MV-4-11 (cell line): ENCODE results near the gene MYO1B.

Source experiments
- DNase-seq: peaks from one replicate; lab custom pipeline; 2025; lab: John Stamatoyannopoulos, UW

The MYO1B gene

DNA sequence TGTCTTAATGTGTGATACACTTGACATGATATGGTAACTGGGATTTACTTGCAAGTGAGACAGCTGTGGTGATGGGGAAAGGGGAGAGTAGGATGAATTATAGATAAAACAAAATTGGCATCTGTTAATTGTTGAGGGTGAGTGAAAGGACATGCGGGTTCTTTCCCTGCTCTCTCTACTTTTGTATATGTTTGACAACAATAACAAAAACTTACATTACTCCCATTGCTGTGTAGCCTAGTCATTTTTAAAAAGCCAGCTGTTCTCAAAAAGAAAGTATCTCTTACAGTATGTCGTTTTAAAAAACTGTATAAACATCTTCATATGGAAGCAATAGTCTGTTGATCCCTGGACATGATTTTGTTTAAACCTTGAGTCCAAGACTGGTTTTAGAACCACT, 117.6 kb downstream of the MYO1B start:
- DNase-seq, result no peak

DNA sequence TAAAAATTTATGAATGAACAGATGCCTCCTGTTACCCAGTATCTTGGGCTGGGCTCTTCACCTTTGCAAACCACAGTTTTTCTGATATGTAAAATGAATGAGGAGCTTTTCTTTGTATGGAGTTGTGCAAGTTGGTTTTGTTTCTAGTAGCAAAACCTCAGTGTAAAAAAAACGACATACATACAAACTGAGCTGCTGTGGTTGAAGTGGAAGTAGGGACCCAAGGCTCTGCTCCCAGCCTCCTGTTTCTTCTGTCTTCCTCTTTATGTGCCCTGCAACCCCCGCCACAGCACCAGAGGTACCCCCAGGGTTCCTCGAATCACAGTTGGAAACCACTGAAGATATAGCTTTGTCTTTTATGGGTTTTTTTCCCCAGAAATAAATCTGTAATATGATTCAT, 118.1 kb downstream of the MYO1B start:
- peak; percentile 75 for DNase-seq

DNA sequence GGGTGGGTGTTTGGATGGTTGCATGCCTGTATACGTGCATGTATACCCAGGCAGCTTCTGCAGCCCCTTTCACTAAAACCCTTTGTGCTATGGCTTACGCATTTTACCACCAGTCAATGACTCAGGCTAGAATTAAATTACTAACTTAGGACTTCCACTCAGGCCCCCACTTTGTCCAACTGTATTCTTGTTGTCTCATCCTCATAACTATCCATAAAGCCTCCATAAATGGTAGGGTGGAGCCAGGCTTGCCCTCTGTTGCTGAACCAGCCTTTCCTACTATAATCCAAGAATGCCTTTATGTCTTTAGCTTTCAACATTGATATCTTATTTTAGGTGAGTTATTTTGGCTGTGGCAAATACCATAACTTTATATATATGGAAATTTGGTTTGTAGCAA, 119.9 kb downstream of the MYO1B start:
- no peak for DNase-seq

DNA sequence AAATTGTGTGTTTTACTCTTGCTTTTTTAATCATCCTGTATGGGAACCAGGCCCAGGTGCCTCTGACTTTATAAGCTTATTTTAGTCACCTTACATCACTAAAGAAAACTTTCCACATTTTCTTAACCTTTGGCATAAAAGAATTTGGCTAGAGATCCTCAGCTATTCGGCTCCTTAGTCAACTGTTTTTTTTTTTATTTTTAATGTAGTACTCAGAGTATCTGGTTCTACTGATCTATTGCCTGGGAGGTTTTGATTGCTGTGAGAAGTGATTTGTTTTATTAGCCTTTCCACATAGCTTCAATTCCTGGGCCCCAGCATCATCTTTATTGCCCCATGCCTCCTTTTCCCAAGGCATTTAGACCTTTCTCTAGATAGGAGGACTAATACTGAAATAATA, 121.0 kb downstream of the MYO1B start:
- no peak for DNase-seq

DNA sequence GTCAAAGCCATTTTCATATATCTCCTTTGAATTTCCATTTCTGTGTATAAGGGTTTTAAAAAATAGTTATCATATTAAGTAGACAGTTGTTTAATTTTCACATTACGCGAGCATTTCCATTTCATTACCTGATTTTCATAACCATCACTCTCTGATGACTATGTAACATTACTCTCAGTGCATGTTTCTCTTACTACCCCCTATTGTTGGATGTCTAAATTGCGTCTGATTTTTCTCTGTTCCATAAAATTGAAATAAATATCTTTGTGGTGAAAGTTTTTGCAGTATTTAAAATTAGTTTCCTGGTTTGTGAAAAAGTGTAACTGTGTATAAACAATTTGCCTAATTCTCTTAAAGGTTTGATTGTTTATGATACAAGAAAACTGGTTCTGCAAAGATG, 123.8 kb downstream of the MYO1B start:
- peak; percentile 12 for DNase-seq

DNA sequence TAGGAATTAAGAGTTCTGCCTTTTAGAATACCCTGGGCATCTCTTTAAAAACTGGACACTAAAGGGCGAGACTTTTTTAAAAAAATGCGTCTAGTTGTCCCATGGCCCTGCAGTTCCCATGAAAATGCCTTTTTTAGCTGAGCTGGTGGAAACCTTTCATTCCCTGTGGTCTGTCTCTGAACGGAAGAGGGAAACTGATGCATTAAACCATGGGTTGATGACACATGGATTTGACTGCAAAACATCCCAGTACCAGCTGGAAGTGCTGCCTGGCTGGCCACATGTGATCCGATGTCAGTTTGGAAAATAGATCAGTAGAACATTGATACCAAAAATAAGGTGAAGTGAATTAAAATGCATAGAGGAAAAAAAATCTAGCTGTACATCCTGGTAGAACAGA, 129.2 kb downstream of the MYO1B start:
- DNase-seq, result no peak

DNA sequence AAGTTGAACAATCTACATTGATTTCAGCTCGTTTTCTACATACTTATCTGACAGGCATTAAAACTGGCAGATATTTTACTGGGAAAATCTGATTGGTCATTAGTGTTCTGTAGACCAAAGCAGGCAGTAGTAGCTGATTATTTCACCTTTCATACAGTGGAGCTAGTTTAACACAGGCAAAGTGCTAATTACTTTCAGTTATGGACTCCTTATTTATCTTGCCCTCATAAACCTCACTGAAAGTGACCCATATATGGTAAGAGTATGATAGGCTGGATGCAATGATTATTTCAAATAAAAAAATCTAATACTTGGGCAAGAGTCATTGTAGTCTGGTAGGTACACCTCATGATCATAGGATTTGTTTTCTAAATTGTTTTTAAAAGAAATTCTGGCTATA, 129.7 kb downstream of the MYO1B start:
- DNase-seq, result no peak

DNA sequence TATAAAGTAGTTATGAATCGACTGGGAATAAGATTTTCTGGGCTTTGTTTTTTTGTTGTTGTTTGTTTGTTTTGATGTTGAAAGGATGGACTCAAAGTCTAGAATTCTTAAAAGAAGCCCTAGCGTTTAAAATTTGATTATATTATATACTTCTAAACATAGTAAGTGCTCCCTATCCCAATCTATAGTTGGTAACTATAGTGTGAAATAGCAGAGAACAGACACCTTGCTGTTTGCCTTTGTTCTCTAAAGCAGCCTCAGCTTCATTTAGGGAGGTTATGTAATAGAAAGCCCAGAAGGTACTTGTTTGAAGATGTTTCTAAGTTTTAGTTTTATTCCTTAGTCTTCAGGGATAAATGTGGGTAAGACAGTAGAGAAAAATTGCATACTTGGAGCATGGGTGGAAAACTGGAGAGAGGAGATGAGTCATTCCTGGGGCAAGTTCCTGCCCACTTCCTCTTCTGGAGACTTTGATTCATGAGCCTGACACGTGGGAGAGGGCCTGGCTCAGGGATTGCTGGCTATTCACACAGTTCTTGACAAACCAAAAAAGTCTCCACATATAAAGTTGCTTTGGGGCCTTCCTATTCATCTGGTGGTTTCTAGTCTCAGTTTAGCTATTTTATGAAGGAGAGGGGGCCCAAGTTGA, 131.9 kb downstream of the MYO1B start:
- DNase-seq, result peak; percentile 93

DNA sequence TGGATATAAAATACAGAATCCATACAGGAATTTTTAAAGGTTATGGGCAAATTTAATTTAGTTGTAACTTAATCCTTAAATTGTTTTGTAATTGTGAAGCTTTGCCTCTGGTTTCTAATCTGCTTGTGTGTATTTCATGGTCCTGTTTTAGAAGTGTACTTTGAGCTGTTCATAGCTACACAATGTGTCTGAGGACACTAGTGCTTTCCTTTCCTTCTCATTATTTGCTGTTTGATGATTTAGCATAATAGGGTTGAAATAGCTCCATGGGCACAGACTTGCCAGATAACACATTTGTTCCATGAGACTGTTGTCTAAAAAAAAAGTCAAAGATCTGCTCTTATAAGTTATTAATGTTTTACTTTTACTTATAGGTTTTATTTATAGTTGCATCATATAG, 134.2 kb downstream of the MYO1B start:
- DNase-seq, result no peak

DNA sequence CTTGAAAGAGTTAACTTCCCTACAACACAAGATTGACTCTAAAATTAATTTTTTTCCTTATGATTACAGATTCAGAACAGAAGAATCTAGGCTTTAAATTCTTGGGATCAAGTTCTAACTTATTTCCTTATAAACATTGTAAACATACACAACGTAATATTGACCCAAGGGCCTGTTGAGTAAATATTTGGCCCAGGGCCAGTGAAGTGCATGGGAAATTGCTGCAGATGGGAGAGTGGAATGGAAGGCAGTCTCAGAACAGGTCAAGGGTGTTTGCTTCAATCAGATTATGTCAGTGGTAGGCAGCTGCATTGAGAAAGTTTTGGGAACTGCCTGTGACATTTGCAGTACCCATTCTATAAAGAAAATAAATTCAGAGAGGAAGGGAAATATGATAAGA, 137.6 kb downstream of the MYO1B start:
- no peak for DNase-seq

DNA sequence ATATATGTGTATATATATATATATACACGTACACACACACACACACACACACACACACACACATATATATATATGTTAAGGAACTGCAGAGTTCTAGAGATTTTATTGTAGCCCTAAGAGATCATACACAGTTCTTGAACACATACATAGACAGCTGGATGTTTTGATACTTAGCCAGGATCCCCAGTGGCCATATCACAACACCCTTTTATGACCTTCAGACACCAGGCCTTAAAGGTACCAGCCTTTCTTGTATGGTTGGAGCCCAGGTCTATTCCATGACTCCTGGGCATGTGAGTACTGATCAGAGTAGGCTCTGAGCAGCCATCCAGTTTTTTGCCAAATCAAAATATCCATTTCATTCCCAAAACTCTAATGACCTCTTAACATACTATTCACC, 138.3 kb downstream of the MYO1B start:
- no peak for DNase-seq

DNA sequence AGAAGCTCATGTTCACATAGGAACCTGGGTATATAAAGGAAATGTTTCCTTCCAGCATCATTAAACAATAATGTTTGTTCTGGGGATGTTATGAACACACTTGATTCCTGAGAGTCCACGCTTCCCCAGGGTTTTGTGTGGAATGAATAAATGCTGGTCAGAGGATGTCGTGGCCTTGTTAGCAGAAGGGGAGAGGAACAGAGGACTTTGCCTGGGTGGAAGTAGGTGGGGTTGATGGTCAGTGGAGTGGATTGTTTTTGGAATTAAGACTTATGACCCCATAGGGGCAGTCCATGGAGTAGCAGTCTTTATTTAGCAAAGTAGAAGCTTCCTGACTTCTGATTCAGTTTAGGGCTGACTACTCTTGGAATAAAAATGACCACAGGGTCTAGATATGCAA, 139.6 kb downstream of the MYO1B start:
- no peak for DNase-seq

DNA sequence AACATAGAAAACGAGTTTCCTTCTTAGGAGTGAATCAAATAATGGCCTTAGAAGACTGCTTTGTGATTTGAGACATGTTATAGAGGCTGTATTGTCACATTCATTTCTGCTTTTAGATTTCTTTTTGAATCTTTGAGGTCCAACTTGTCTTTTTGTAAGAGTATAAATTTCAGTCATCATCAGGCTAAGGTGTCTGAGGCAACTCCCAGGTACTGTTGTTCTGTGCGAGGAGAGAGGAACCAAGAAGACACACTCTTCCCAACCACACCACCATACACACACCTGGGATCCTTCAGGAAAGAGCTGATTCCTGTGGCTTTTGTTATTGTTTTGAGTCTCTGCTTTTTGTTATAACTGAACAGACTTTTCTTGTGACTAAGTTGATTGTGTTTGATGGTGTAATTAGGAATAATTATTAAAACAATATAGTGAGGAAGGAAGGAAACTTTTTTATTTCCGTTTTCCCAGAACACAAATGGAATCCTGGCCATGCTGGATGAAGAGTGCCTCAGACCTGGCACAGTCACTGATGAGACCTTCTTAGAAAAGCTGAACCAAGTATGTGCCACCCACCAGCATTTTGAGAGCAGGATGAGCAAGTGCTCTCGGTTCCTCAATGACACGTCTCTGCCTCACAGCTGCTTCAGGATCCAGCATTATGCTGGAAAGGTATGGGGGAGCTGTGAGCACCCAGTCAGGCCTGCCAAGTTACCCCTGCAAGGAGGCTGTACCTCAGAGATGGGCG, 140.4 kb downstream of the MYO1B start:
- DNase-seq, result peak; percentile 70

DNA sequence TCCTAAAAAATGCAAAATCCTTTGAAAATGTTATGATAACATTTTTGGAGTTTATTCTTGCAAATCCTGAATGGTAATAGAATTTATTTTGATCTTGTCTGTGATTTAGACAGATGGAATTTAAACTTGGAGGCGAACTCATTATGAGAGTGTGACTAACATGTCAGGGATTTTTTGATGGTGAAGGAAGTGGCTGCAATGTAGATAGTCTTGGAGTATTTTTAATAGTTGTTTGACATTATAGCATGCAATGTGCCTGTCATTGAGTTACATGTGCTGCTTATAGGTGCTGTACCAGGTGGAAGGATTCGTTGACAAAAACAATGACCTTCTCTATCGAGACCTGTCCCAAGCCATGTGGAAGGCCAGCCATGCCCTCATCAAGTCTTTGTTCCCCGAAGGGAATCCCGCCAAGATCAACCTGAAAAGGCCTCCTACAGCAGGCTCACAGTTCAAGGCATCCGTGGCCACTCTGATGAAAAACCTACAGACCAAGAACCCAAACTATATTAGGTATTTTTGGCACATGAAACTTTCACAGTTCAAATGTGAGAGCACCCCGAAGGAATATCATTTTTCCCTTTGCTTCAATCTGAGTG, 141.8 kb downstream of the MYO1B start:
- DNase-seq, result no peak

DNA sequence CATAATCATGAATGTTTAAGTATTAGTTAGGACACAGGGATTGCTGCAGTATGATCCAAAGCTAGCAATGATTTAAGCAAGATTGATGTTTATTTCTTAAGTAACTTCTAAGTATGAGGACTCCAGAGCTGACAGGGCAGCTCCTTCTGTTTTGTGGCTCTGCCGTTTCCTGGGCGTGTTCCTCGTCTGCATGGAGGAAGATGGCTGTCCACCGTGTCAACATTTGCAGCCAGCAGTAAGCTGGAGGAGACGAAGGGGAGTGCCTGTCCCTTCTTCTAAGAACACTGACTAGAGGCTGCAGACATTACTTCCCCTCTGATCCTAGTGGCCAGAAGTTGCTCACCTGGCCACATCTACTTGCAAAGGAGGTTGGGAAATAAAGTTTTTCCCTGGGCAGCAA, 144.1 kb downstream of the MYO1B start:
- DNase-seq, result peak; percentile 3

DNA sequence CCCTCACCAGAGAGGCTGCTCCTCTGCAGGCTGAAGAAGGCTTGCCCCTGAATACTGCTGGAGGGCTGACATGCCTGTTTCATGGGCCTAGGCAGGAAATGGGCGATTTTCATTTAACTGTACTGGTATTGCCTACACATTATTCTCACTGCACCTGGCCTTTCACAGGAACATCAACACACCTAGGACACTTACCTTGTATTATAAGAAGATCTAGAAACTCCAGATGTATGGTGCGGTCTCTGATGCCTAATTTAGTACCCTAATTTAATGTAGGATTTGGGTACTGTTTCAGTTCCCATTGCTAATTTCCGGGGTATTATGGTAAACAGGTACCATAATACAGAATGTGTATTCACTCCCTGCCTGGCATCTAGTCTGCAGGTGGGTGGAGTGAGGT, 146.0 kb downstream of the MYO1B start:
- DNase-seq, result no peak

DNA sequence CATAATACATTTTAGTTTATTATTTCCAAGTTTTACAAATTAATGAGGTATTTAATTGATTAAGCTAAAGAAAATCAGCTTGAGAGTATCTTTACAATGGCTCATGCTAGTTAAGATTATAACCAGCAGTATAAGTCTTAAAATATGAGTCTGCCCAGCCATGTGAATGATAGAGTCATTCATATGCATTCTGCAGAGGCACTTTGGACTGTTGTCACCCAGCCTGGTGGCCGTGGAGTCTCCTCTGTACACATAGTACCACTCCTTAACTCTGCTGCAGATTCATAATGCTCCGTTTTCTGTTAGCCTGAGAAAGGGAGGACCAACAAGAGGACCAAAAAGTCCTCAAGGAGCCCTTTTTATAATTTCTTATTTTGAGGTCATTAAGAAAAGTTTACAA, 148.8 kb downstream of the MYO1B start:
- DNase-seq, result no peak

DNA sequence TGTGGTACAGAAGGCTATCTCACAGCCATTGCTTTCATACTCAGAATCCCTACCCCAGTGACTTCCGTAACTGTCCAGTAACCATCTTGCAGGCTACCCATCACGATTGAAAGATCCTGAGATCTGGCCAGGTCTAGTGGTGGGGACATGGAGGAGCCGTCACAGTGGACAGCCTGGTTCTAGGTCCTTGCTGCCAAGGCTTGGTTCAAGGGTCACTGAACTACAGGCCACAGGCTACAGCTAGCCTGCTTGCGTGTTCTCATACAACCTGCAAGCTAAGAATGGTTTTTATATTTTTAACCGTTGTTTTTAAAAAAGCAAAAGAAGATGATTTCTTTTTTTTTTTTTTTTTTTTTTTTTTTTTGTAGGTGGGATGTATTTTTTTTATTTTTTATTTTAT, 151.6 kb downstream of the MYO1B start:
- DNase-seq, result no peak

DNA sequence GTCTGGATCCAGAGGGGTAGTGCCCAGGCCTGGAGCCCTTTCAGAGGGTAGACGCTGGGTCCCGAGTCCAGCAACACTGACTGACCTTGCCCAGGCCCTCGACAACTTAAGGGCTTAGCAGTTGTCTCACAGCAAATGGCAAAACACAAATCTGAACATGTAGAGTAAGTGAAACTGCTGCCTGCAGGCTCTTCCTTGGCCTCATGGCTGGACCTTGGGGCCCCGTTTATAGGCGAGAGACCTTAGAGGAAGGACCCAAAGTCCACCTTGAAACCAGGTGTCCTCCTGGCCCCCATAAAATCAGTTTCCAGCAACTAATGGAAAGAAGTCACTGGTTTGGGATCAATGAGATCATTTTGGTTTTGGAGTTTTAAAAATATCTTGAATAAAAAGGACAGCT, 154.4 kb downstream of the MYO1B start:
- no peak for DNase-seq

DNA sequence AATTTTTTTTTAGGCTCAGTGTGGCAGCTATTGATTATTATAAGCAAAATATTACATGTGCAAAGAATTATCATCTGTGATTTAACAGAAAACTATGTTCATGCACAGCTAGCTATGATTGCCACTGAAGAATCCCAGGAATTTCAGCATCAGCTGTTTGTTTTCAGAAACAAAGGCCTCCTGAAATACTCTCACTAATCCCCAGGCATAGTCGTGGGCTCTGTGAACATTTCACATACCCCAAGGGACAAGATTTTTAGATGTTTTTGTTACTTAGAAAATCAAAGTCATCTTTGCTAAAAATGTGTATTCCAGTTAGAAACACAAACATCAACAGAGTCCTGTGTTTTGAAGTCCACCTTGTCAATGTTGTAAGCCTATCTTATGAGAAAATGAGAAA, 156.1 kb downstream of the MYO1B start:
- no peak for DNase-seq

DNA sequence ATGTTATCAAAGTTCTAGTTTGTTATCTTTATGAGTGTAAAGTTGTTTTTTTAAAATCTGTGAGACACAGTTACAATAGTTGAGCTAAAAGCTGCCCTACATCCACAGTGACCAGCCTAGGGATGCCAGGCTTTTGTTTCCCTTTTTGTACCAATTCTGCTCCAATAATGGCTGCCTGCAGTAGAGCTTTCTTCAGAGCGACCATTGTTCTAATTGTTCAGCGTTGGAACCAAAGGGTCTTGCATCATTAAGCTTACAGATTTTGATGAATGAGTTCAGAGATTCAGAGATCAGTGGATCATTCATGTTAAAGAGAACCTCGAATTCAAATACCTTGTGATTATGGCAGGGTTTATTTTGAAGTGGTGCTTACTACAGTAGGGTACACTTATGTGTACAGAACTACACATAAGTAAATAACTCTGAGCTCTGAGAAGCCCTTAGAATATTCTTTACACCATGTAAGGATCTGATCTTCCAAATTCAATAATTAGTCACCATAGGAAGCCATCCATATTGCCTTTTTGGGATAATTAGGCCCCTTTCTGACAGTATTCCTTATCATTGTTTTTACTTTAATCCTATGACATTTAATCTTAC, 157.9 kb downstream of the MYO1B start:
- DNase-seq, result no peak

DNA sequence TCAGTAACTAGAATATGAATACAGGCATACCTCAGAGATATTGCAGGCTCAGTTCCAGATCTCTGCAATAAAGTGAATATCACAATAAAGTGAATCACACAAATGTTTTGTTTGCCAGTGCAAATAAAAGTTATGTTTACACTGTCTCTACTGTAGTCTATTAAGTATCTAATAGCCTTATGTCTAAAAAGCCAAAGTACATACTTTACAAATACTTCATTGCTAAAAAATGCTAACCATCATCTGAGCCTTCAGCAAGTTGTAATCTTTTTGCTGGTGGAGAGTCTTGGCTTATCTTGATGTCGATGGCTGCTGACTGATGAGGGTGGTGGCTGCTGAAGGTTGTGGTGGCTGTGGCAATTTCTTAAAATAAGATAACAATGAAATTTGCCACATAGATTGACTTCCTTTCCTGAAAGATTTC, 159.4 kb downstream of the MYO1B start:
- DNase-seq, result no peak

DNA sequence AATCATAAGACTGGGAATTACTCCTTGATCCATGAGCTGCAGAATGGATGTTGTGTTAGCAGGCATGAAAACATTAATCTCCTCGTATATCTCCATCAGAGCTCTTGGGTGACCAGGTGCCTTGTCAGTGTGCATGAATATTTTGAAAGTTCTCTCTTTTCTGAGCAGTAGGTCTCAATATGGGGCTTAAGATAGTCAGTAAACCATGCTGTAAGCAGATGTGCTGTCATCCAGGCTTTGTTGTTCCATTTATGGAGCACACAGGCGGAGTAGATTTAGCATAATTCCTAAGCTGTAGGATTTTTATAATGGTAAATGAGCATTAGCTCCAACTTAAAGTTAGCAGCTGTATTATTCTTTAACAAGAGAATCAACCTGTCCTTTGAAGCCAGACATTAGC, 160.3 kb downstream of the MYO1B start:
- DNase-seq, result no peak
